Measurements from ENCODE around the gene TOX3.

Gene TOX3

DNA sequence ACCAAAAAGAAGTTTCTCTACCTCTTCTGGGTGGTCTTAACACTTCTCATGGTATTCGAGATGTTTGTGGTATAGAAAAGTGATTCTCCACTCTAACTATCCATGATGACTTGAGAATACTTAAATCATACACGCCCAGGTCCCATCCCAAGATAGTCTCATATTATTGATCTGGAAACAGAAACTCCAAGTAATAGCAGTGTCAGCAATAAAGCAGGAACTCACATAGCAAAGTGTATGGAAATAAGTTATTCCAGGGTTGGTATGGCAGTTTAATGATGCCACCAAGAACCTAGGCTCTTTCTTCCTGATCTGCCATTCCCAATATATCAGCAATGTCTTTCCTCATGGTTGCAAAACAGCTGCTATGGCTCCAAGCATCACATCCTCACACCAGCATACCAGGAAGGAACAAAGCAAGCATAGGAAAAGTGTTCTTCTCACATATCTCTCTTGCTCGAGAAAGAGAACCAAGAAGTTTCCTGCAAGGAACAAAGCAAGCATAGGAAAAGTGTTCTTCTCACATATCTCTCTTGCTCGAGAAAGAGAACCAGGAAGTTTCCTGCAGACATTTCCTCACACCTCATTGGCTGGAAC lies 23.6 kb upstream of the TOX3 start:
- no peak overlapping the region for H3K9ac ChIP-seq (ENCODE audit: low read length)
- H3F3A ChIP-seq (ENCODE audit: insufficient read depth) = no peaks in the 10 kb centered on the region
- no peaks in the 10 kb centered on the region for H3K9me2 ChIP-seq (replicated peaks; ENCODE audit: insufficient read depth, low read length)
- no peaks in the 10 kb centered on the region for H4K20me1 ChIP-seq (ENCODE audit: low read depth, low read length)
- no peaks in the 10 kb centered on the region for H3K79me2 ChIP-seq (ENCODE audit: insufficient read depth, low read length)
- no peak overlapping the region for H3K27ac ChIP-seq (ENCODE audit: low read depth, low read length)
- no peak overlapping the region for H3K4me2 ChIP-seq (ENCODE audit: low read depth, low read length, poor library complexity, severe bottlenecking)
- no peak overlapping the region for H3K4me3 ChIP-seq (ENCODE audit: insufficient read depth, low read length, poor library complexity, severe bottlenecking)
- H2AFZ ChIP-seq (ENCODE audit: low read depth, low read length, severe bottlenecking) = no peak overlapping the region
- no peaks in the 10 kb centered on the region for H3K36me3 ChIP-seq (ENCODE audit: low read length)
- H3K9me3 ChIP-seq (ENCODE audit: insufficient read depth, low read length) = no peaks in the 10 kb centered on the region
- no peaks in the 10 kb centered on the region; the same call in 1 of the 2 replicates for H3K27me3 ChIP-seq (ENCODE audit: low read length)
- TF ChIP-seq EZH2phosphoT487 (conservative IDR thresholded peaks at IDR 0.05; ENCODE audit: low read length) = no peak
- TF ChIP-seq, protein P1, sequence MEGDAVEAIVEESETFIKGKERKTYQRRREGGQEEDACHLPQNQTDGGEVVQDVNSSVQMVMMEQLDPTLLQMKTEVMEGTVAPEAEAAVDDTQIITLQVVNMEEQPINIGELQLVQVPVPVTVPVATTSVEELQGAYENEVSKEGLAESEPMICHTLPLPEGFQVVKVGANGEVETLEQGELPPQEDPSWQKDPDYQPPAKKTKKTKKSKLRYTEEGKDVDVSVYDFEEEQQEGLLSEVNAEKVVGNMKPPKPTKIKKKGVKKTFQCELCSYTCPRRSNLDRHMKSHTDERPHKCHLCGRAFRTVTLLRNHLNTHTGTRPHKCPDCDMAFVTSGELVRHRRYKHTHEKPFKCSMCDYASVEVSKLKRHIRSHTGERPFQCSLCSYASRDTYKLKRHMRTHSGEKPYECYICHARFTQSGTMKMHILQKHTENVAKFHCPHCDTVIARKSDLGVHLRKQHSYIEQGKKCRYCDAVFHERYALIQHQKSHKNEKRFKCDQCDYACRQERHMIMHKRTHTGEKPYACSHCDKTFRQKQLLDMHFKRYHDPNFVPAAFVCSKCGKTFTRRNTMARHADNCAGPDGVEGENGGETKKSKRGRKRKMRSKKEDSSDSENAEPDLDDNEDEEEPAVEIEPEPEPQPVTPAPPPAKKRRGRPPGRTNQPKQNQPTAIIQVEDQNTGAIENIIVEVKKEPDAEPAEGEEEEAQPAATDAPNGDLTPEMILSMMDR (IDR thresholded peaks at IDR 0.05; ENCODE audit: insufficient read depth, low read length, poor library complexity, severe bottlenecking) = no peak

DNA sequence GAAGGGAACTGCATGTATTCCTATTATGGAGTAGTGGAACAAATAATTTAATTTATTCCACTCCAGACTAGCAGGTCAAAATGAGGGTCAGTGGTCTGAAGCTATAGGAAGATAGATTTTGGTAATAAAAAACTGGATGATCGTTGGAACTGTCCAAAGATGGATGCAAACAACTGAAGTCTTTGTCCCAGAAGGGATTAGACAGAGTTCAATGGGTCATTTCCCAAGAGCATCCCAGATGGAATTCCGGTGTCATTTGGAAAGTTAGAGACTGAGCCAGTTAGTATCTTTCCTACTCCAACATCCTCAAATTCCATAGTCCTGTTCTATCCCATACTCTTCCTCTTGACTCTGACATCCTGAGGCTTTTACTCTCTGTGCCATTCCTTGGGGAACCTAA lies 22.8 kb upstream of the TOX3 start:
- Histone ChIP-seq H3K27me3 (ENCODE audit: low read length) (no peaks in the 10 kb centered on the region; the same call in 1 of the 2 replicates), H3K36me3 (ENCODE audit: low read length) (no peaks in the 10 kb centered on the region), H3K27ac (ENCODE audit: low read depth, low read length) (no peak overlapping the region), H3K9me2 (replicated peaks; ENCODE audit: insufficient read depth, low read length) (no peaks in the 10 kb centered on the region), H3K9ac (ENCODE audit: low read length) (no peak overlapping the region), H4K20me1 (ENCODE audit: low read depth, low read length) (no peaks in the 10 kb centered on the region), H3K4me3 (ENCODE audit: insufficient read depth, low read length, poor library complexity, severe bottlenecking) (no peak overlapping the region), H3K9me3 (ENCODE audit: insufficient read depth, low read length) (no peaks in the 10 kb centered on the region), H3K79me2 (ENCODE audit: insufficient read depth, low read length) (no peaks in the 10 kb centered on the region), H3K4me2 (ENCODE audit: low read depth, low read length, poor library complexity, severe bottlenecking) (no peak overlapping the region), H3F3A (ENCODE audit: insufficient read depth) (no peaks in the 10 kb centered on the region), H2AFZ (ENCODE audit: low read depth, low read length, severe bottlenecking) (no peak overlapping the region)
- no peak for TF ChIP-seq EZH2phosphoT487 (conservative IDR thresholded peaks at IDR 0.05; ENCODE audit: low read length)
- TF ChIP-seq, protein P1 (IDR thresholded peaks at IDR 0.05; ENCODE audit: insufficient read depth, low read length, poor library complexity, severe bottlenecking) = no peak

DNA sequence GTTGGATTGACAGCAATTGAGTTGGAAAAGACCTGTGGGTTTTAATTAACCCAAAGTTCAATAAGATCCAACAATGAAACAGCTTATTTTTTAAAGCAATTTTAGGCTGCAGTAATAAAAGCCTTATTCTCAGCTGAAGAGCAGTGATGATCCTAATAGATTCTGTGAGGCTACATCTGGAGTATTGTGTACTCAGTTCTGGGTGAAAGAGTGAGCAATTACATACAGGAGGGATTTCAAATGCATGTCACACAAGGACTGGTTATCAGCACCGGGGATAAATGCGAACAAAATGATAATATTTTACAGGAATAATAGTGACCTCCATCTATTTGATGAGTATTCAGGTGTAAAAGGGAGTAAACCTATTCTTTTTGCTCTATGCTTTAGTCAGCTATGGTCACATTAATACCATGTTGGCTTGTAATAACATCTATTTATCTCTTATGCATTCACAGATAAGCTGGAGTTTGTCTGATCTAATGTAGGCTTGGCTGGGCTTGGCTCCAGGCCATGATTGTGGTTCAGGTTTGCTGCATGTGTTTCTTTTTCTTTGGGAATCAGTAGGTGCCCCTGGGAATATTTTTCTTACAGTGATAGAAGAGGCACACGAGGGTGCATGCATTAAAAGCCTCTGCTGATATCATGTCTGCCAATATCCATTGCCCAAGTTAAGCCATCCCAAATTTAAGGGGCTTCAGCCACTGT lies 22.2 kb upstream of the TOX3 start:
- Histone ChIP-seq H3F3A (ENCODE audit: insufficient read depth) (no peaks in the 10 kb centered on the region), H3K4me2 (ENCODE audit: low read depth, low read length, poor library complexity, severe bottlenecking) (no peak overlapping the region), H3K27me3 (ENCODE audit: low read length) (no peaks in the 10 kb centered on the region; the same call in 1 of the 2 replicates), H3K4me3 (ENCODE audit: insufficient read depth, low read length, poor library complexity, severe bottlenecking) (no peak overlapping the region), H4K20me1 (ENCODE audit: low read depth, low read length) (no peaks in the 10 kb centered on the region), H2AFZ (ENCODE audit: low read depth, low read length, severe bottlenecking) (no peak overlapping the region), H3K27ac (ENCODE audit: low read depth, low read length) (no peak overlapping the region), H3K9me2 (replicated peaks; ENCODE audit: insufficient read depth, low read length) (no peaks in the 10 kb centered on the region), H3K9ac (ENCODE audit: low read length) (no peak overlapping the region), H3K79me2 (ENCODE audit: insufficient read depth, low read length) (no peaks in the 10 kb centered on the region), H3K9me3 (ENCODE audit: insufficient read depth, low read length) (no peaks in the 10 kb centered on the region), H3K36me3 (ENCODE audit: low read length) (no peaks in the 10 kb centered on the region)
- TF ChIP-seq, protein P1 (IDR thresholded peaks at IDR 0.05; ENCODE audit: insufficient read depth, low read length, poor library complexity, severe bottlenecking) = no peak
- no peak for TF ChIP-seq EZH2phosphoT487 (conservative IDR thresholded peaks at IDR 0.05; ENCODE audit: low read length)

All from SU-DHL-6 (cell line).